H9 (cell line): ENCODE measurements around the gene OSBPL1A. TPM values are rescaled to one million over a fixed set of nuclear protein-coding genes. Genes with fewer than 3 reads are reported as not detected.

Experiments used
- DNase-seq: peaks from one replicate; pipeline ENCODE4 v3.0.0-alpha.2; 2017
- H2AFZ ChIP-seq: one replicate; pipeline ENCODE4 v1.6.1; 2013; ENCODE audit warnings: mild to moderate bottlenecking, low read length, control low read depth, moderate library complexity
- H2AK5ac ChIP-seq: 2 replicates; pipeline ENCODE4 v1.6.1; 2013; ENCODE audit warnings: low read length, control low read depth, mixed read lengths; ENCODE audit not compliant: insufficient read length
- H2BK120ac ChIP-seq: one replicate; pipeline ENCODE4 v1.6.1; 2013; ENCODE audit warnings: low read depth, mild to moderate bottlenecking, low read length, control low read depth, inconsistent platforms; ENCODE audit not compliant: poor library complexity, severe bottlenecking
- H2BK12ac ChIP-seq: 2 replicates; pipeline ENCODE4 v1.6.1; 2013; ENCODE audit warnings: low read length, control low read depth, mixed read lengths, low read depth; ENCODE audit not compliant: insufficient read length
- H2BK15ac ChIP-seq: 2 replicates; pipeline ENCODE4 v1.6.1; 2013; ENCODE audit warnings: low read depth, low read length, control low read depth
- H2BK20ac ChIP-seq: one replicate; pipeline ENCODE4 v1.6.1; 2013; ENCODE audit warnings: low read depth, mild to moderate bottlenecking, low read length, control low read depth, inconsistent platforms; ENCODE audit not compliant: poor library complexity, severe bottlenecking
- H2BK5ac ChIP-seq: 2 replicates; pipeline ENCODE4 v1.6.1; 2013; ENCODE audit warnings: low read length, control low read depth, mixed read lengths; ENCODE audit not compliant: insufficient read length
- H3K14ac ChIP-seq: 2 replicates; pipeline ENCODE4 v1.6.1; 2013; ENCODE audit warnings: low read length, control low read depth; ENCODE audit not compliant: insufficient read depth
- H3K18ac ChIP-seq: 2 replicates; pipeline ENCODE4 v1.6.1; 2013; ENCODE audit warnings: low read depth, mild to moderate bottlenecking, mixed read lengths, low read length, control low read depth; ENCODE audit not compliant: insufficient read length
- H3K23ac ChIP-seq: 2 replicates; pipeline ENCODE4 v1.6.1; 2013; ENCODE audit warnings: low read length, control low read depth, mixed read lengths, low read depth; ENCODE audit not compliant: insufficient read length
- H3K23me2 ChIP-seq: 2 replicates; pipeline ENCODE4 v1.6.1; 2013; ENCODE audit warnings: low read depth, mild to moderate bottlenecking, mixed read lengths, low read length, control low read depth; ENCODE audit not compliant: insufficient read length, poor library complexity, severe bottlenecking
- H3K27ac ChIP-seq: 2 replicates; pipeline ENCODE4 v1.5.1; 2013; ENCODE audit warnings: low read length, control low read depth, mixed read lengths, low read depth; ENCODE audit not compliant: insufficient read length
- H3K27me3 ChIP-seq: 2 replicates; pipeline ENCODE4 v1.6.1; 2013; ENCODE audit warnings: low read length, control low read depth, inconsistent platforms; ENCODE audit not compliant: insufficient read depth
- H3K4ac ChIP-seq: 2 replicates; pipeline ENCODE4 v1.6.1; 2013; ENCODE audit warnings: low read depth, mild to moderate bottlenecking, control low read depth, inconsistent platforms, low read length, moderate library complexity
- H3K4me1 ChIP-seq: 2 replicates; pipeline ENCODE4 v1.6.1; 2013; ENCODE audit warnings: low read length, control low read depth, inconsistent platforms; ENCODE audit not compliant: insufficient read depth
- H3K4me2 ChIP-seq: 2 replicates; pipeline ENCODE4 v1.6.1; 2013; ENCODE audit warnings: low read length, control low read depth, mixed read lengths; ENCODE audit not compliant: insufficient read length, insufficient read depth
- H3K56ac ChIP-seq: 2 replicates; pipeline ENCODE4 v1.6.1; 2013; ENCODE audit warnings: low read depth, mild to moderate bottlenecking, mixed read lengths, low read length, control low read depth; ENCODE audit not compliant: insufficient read length
- H3K79me1 ChIP-seq: 2 replicates; pipeline ENCODE4 v1.6.1; 2013; ENCODE audit warnings: low read depth, mild to moderate bottlenecking, moderate library complexity, low read length, control low read depth, inconsistent platforms; ENCODE audit not compliant: insufficient read depth, poor library complexity, severe bottlenecking
- H3K79me2 ChIP-seq: 2 replicates; pipeline ENCODE4 v1.6.1; 2013; ENCODE audit warnings: low read length, control low read depth, inconsistent platforms; ENCODE audit not compliant: insufficient read depth
- H3K9ac ChIP-seq: 2 replicates; pipeline ENCODE4 v1.6.1; 2013; ENCODE audit warnings: low read length, control low read depth, mixed read lengths; ENCODE audit not compliant: insufficient read length; ENCODE audit errors: extremely low read depth
- H3K9me3 ChIP-seq: one replicate; pipeline ENCODE4 v1.6.1; 2013; ENCODE audit warnings: low read depth, low read length, inconsistent platforms; ENCODE audit not compliant: control insufficient read depth
- H3T11ph ChIP-seq: one replicate; pipeline ENCODE4 v1.6.1; 2013; ENCODE audit warnings: mild to moderate bottlenecking, low read length, control low read depth, inconsistent platforms
- H4K20me1 ChIP-seq: one replicate; pipeline ENCODE4 v1.6.1; 2013; ENCODE audit not compliant: control insufficient read depth, insufficient read length, insufficient read depth
- H4K5ac ChIP-seq: 2 replicates; pipeline ENCODE4 v1.6.1; 2013; ENCODE audit warnings: low read depth, mild to moderate bottlenecking, mixed read lengths, low read length, control low read depth; ENCODE audit not compliant: insufficient read length
- H4K8ac ChIP-seq: replicated peaks from 2 replicates; pipeline ENCODE4 v1.6.1; 2013; ENCODE audit warnings: low read length, control low read depth, mixed read lengths, low read depth; ENCODE audit not compliant: insufficient read length
- H4K91ac ChIP-seq: 2 replicates; pipeline ENCODE4 v1.6.1; 2013; ENCODE audit warnings: low read depth, mild to moderate bottlenecking, moderate library complexity, mixed read lengths, low read length, control low read depth; ENCODE audit not compliant: insufficient read length
- H3K27ac Mint-ChIP-seq, 3 experiments: 2 replicates in 2 of 3; 3 replicates in 1 of 3; pipeline ENCODE4 v1.8.0; 2020 to 2021; ENCODE audit warnings: mixed read lengths in 3 of 3, mild to moderate bottlenecking in 1 of 3, moderate library complexity in 1 of 3
- H3K27me3 Mint-ChIP-seq: 2 replicates; pipeline ENCODE4 v1.8.0; 2021; ENCODE audit warnings: low read depth, mild to moderate bottlenecking, moderate library complexity, mixed read lengths
- H3K36me3 Mint-ChIP-seq, 3 experiments: 2 replicates in 2 of 3; 3 replicates in 1 of 3; pipeline ENCODE4 v1.8.0; 2020 to 2021; ENCODE audit warnings: low read depth in 3 of 3, mixed read lengths in 3 of 3; ENCODE audit not compliant: insufficient read depth in 1 of 3
- H3K4me1 Mint-ChIP-seq, 2 experiments: 2 replicates each; pipeline ENCODE4 v1.8.0; 2020; ENCODE audit warnings: mixed read lengths in 2 of 2
- H3K4me3 Mint-ChIP-seq, 2 experiments: 2 replicates in 1 of 2; 3 replicates in 1 of 2; pipeline ENCODE4 v1.8.0; 2020 to 2021; ENCODE audit warnings: mild to moderate bottlenecking in 2 of 2, mixed read lengths in 2 of 2, moderate library complexity in 1 of 2
- H3K9me3 Mint-ChIP-seq, 2 experiments: 2 replicates in 1 of 2; 3 replicates in 1 of 2; pipeline ENCODE4 v1.8.0; 2020; ENCODE audit warnings: mild to moderate bottlenecking in 2 of 2, mixed read lengths in 2 of 2, moderate library complexity in 1 of 2
- CTCF ChIP-seq: fragments of 200-600 bp; sonication (generic); conservative IDR thresholded peaks from 3 replicates; pipeline ENCODE4 v1.8.0; 2021; ENCODE audit warnings: antibody characterized with exemption, mild to moderate bottlenecking
- WGBS: extraction: QIAGEN DNeasy Blood & Tissue Kit; methylation state at CpG from one replicate; pipeline ENCODE4 v1.1.7; 2013; ENCODE audit warnings: missing lambda C conversion rate, low lambda C conversion rate, mixed read lengths; ENCODE audit not compliant: insufficient read length; ENCODE audit errors: extremely low coverage; 5-methylcytosine and 5-hydroxymethylcytosine counted together
- total RNA-seq: library from RNA; stranded (reverse); gene quantifications from 2 replicates; pipeline ENCODE4 v1.2.1, GENCODE V29; 2021

Gene OSBPL1A
- total RNA-seq, 1 experiment from 2014 or later: 33.9 TPM

DNA sequence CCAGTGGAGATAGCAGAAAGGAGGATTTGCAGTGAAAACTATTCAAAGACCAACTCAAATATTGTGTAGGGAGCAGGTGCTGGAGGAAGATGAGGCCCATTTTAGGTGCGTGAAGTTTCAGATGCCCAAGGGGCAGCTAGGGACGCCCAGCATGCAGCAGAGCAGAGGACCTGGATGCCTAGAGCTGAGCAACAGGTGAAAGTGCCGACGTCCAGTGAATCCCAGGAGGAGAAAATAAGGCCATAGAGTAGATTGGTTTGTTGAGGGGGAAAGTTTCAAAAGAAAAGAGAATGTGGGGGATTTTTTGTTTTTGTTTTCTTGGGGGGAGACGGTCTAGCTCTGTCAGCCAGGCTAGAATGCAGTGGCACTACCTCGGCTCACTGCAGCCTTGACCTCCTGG is 53.1 kb downstream of the OSBPL1A start:
- no peak overlapping the region for H3K14ac ChIP-seq
- H2BK12ac ChIP-seq: no peak overlapping the region
- Mint-ChIP-seq H3K9me3 (no peaks in the 10 kb centered on the region), H3K27ac (0 out of 7 replicates have a peak overlapping the region, but pooled peaks of 1 of the 3 experiments have one; percentile 1), H3K36me3 (no peaks in the 10 kb centered on the region; a peak in 1 of 7 replicates), H3K4me1 (peaks cover 0 to 5% of the 10 kb centered on the region in 2 experiments; a peak in 1 of 4 replicates), H3K4me3 (no peak overlapping the region; a peak in 1 of 5 replicates), H3K27me3 (no peaks in the 10 kb centered on the region)
- H2BK15ac ChIP-seq: no peak overlapping the region
- H3K4me1 ChIP-seq: no peaks in the 10 kb centered on the region
- H3K18ac ChIP-seq: no peak overlapping the region
- H2BK20ac ChIP-seq: no peak overlapping the region
- no peak for DNase-seq
- H2AK5ac ChIP-seq: no peak overlapping the region
- no peak overlapping the region for H4K91ac ChIP-seq
- no peak overlapping the region for H3K9ac ChIP-seq
- no peaks in the 10 kb centered on the region for H4K20me1 ChIP-seq
- no CpG with 5 or more reads among the region's 6 CpGs for WGBS
- H3K4ac ChIP-seq: no peak overlapping the region
- H3K79me1 ChIP-seq: no peaks in the 10 kb centered on the region
- H3T11ph ChIP-seq: no peak overlapping the region
- H2AFZ ChIP-seq: no peak overlapping the region
- H2BK5ac ChIP-seq: no peak overlapping the region
- H3K23ac ChIP-seq: no peak overlapping the region
- H3K27ac ChIP-seq: no peak overlapping the region
- no peaks in the 10 kb centered on the region for H3K9me3 ChIP-seq
- H3K79me2 ChIP-seq: no peaks in the 10 kb centered on the region
- H2BK120ac ChIP-seq: no peak overlapping the region
- H3K27me3 ChIP-seq: no peaks in the 10 kb centered on the region
- H4K5ac ChIP-seq: no peak overlapping the region
- no peak overlapping the region for H4K8ac ChIP-seq
- TF ChIP-seq CTCF: no peak
- no peak overlapping the region for H3K56ac ChIP-seq
- no peaks in the 10 kb centered on the region for H3K23me2 ChIP-seq
- H3K4me2 ChIP-seq: no peak overlapping the region
